Kidney tubule cell (primary cell): ENCODE data around the gene RAD51B.

ENCODE experiments used
- DNase-seq: peaks from one replicate; pipeline ENCODE4 v3.0.0-alpha.2; 2018; ENCODE audit warnings: low spot score

Gene RAD51B

DNA sequence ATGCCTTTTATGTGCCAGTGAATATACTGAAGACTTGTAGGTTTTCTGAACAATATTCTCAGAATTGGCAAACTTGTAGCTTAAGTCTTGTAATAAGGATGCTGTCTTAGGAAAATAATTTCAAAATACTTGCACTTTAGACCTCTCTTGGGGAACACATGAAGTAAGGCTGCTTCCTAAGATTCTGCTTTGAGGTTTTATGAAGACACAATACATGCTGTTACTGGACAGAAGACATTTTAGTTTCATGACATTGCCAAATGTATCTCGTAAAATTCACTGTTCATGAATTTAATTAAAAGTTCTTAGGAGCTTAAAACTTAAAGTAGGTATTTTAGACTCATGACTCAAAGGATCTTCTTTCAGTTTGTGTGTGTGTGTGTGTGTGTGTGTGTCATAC, 80.7 kb downstream of the RAD51B start:
- no peak for DNase-seq

DNA sequence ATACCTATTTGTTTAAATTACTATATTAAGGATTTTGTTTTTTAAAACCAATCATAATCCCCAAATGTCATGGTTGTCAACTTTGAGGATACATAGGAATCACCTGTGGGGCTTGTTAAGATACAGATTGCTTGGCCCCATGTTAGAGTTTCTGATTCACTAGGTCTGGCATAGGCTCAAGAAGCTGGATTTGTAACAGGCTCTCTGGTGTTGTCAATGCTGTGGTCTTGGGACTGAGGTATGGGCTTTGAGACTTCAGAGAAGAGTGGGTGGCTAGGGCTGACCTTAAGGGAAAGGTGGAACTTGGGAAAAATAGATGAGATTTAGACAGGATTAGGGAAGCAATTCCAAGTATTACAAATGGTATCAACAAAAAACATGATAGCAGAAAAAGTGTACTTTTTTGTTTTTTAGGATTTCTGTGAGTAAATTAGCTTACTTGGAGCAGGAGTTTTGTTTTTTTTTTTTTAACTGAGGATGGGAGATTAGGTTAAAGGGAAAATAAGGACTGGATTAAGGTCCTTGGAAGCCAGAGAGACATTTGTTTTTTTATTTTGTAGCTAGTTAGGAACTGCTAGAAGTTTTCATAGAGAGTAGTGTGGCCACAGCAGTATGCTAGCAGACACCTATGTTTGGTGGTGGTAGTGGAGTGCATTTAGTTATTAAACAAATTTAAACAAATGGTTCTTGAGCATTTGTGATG, 88.6 kb downstream of the RAD51B start:
- DNase-seq: no peak

DNA sequence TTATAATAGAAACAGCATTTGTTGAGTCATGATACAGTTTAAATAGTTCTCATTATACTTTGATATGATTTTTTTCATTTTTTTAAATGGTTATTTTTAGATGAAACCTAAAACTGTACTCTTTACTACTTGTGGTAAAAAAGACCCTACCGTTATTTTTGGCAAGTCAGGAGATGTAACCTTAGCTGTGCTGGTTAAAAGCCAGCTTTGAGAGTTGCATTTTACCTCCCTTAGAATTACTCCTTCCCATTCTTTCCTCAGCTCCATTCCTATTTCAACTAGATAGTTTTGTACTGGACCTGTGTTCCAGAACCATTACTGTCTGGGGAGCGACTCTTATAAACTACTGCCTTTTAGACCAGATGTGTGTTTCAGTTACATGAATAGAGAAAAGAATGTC, 92.0 kb downstream of the RAD51B start:
- DNase-seq: no peak

DNA sequence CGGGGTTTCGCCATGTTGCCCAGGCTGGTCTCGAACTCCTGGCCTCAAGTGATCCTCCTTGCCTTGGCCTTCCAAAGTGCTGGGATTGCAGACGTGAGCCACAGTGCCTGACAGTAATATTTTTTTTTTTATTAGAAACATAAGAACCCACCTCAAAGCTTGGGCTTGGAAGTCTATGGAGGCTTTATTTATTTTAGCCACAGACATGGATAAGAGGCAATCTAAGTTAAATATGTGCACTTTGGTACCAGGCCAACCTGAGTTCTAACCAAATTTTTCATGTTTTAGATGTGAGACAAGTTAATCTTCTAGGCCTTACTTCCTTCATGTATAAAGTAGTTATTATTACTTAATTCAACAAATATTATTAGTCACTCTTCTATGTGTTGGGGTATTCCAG, 96.9 kb downstream of the RAD51B start:
- DNase-seq: no peak

DNA sequence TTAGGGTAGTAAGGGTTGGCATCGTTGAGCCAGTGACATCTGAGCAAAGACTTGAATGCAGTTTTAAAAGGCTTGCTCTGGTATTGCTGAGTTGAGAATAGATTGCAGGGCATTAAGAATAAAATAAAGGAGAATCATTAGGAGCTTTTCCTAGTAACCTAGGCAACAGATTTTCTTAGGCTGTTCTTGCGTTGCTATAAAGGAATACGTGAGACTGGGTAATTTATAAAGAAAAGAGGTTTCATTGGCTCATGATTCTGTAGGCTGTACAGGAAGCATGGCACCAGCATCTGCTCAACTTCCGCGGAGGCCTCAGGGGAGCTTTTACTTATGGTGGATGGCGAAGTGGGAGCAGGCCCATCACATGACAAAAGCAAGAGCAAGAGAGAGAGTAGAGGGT, 97.4 kb downstream of the RAD51B start:
- no peak for DNase-seq

DNA sequence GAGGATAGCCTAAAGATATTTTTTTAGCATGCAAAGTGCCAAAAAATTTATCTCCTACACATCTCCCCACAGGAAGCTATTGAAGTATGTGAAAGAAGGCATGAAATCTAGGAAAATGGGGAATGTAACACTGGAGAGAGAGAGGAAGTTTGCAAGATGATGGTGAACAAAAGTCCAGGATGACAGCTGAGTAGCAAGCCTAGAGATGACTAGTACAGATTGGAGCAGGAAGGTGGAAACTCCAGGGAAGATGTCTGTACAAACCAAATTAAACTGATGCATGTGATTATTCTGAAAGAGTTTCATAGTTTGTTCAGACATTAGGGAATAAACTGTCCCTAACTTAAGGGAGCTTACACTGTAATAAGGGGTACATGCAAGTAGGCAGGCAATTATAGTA, 99.3 kb downstream of the RAD51B start:
- DNase-seq: no peak

DNA sequence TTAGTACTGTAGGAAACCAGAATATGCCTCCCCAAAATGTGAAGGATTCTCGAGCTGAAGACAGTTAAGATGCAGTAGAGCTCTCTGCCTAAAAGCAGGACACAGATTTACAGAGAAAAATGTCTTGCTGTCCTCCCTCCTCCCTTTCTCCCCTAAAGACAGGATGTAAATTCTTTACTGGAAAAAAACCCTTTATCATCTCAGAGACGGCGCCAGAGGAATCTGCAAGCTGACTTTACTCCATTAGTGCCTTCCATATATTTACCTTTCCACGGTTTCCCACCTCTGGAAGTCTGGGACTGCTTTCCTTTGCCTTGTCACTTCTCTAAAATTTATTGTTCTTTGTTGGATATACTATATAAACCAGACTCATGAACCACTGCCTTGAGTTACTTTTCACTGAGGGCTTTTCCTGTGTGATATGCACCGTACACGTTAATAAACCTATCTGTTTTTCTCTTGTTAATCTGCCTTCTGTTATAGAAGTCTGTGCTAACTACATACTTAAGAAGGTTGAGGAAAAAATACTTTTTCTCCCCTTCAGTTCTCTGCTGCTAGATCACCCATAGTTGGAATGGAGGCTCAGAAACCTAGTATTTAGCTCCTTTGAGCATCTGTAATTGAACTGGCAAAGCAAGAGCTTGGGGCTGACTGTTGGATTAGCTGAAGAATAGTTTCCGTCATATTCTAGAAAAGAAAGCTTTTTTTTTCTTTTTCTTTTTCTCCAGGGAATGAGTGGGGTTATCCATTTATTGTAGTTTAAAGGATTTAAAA, 99.9 kb downstream of the RAD51B start:
- DNase-seq: no peak

DNA sequence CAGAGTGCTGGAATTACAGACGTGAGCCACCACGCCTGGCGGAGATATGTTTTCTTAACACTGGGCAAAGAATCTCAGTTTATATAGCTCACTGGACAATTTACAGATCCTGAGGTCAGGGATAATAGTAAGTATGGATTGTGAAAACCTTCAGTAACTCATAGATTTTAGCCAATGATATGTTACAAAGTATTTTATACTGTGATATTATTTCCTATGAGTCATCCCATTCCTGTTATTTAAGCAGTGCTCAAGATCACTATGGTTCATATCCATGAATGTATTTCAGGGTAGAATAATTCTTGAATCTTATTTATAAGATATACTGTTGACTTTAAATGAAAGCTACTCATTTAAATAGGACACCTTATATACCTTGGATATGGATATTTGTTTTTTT, 107.2 kb downstream of the RAD51B start:
- DNase-seq: no peak

DNA sequence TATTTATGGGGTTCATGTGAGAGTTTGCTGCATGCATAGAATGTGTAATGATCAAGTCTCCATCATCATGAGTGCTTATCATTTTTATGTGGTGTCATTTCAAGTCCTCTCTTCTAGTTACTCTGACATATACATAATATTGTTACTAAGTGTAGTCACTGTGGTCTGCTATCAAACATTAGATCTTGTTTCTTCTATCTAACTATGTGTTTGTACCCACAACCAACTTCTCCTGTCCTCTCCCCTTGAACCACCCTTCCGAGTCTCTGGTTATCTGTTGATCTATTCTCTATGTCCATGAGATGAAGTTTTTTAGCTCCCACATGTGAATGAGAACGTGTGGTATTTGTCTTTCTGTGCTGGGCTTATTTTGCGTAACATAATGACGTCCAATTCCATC, 107.7 kb downstream of the RAD51B start:
- no peak for DNase-seq

DNA sequence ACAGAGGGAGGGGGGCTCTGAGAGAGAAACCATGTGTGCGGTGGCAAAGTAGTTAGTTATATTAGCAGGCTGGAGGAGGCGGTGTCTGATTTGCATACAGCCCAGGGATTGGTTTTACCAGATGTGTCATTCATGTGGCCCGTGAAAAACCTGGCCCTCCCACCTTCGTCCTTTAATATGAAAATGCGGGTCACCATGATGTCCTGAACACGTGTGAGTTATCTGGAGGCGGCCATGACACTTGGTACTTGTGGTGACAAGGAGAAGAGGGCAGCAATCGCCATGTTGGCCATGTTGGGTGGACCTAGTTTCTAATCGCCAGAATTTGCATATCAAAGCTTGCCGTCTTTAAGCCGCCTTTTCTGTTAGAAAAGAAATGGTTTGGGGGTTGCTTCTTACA, 108.8 kb downstream of the RAD51B start:
- DNase-seq: no peak

DNA sequence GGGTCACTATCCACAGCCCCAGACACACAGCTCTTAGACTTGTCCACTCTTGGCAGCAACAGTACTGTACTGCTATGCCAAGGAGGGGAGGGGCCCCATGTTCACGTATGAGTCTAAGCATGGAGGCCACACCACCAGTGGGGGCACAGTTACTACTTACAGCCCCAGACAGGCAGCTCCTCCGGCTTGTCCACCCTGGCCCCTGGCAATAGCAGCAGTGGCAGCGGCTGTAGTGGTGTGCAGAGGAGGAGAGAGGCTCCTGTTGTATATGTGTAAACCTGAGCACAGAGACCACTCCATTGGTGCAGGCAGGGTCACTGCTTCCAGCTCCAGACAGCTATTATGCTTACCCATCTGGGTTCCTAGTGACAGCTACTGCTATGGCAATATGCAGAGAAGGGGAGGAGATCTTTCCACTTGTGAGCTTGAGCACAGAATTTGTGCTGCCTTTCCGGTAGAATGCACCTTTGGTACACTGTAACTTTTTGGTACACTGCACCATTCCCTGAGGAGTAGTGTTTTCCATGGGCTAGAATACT, 113.2 kb downstream of the RAD51B start:
- no peak for DNase-seq

DNA sequence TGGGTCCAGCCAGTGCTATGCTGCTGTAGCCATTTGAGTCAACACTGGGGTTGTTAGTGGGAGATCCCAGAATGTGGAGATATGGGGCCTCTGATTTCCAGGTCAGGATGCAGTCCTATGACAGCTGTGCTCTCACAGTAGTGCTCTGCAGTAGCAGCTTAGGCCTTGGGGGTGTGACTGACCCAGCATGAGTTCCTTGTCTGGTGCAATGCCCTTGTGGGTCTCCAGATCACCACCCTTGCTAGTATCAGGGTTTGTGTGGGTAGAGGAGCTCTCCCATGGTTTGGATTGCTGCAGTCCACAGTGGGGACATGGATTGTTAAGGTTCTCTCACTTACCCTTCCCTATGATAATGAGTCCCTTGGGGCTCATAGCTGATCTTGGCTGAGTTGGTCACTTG, 113.7 kb downstream of the RAD51B start:
- no peak for DNase-seq

DNA sequence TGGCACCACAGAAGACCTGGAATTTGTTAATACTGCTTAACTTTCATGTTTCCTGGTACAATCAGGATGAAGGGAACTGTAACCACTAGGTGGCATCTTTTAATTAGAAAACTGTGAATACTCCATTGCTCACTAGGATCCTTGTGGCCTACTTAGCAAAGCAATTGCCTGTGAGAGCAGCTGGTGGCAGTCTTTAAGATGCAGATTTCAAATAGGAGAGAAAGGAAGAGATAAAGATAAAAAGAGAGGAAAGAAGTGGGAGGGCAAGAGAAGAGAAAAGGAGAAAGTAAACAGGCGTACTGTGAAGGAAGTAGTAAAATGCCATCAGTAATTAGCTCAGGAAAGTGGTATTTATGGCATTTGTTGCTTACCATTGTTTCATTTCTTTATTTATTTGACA, 114.5 kb downstream of the RAD51B start:
- DNase-seq: peak; percentile 84

DNA sequence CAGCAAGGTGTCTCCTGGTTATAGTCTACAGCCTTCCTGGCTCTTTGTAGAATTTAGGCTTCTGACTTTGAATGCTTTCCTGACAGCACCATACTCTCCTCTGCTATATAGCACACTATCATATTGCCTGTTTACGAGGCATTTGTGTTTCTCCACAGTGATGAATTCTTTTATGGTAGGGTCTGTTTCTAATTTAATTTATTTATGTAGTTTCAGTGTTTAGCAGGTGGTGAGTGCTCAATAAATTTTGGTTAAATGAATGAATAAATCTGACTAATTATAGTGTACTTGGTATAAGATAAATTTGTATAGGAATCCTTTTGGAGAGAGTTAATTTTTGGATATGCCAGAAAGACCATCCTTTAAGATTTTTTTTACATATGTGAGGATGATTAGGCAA, 115.3 kb downstream of the RAD51B start:
- DNase-seq: no peak

DNA sequence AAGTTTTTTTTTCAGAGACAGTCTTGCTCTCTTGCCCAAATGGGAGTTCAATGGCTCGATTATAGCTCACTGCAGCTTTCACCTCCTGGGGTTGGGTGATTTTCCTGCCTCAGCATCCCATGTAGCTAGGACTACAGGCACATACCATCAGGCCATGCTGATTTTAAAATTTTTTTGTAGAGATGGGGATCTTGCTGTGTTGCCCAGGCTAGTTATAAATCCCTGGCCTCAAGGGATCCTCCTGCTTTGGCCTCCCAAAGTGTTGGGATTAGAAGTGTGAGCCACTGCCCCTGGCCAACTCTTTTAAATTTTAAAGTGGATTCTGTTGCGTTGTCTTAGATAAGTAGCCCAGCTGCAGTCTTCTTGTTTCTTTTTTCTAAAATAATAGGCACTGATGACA, 115.8 kb downstream of the RAD51B start:
- DNase-seq: no peak

DNA sequence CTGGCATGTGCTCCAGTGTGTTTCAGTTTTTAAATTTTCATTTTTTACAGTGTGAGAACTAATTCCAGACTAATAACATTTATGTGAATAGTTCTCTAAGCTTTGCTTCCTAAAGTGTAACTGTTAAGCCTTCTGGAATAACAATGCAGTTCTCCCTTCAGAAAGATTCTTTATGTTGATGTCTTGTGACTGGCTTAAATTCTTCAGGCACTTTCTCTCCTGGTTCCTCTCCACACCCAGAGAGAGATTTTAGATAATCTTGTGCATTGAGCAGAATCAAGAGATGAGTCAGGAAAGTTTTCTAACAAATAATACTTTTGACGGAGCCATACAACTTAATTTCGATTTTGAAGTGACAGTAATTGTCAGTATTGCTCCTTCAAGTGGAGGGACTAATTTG, 118.5 kb downstream of the RAD51B start:
- DNase-seq: no peak

DNA sequence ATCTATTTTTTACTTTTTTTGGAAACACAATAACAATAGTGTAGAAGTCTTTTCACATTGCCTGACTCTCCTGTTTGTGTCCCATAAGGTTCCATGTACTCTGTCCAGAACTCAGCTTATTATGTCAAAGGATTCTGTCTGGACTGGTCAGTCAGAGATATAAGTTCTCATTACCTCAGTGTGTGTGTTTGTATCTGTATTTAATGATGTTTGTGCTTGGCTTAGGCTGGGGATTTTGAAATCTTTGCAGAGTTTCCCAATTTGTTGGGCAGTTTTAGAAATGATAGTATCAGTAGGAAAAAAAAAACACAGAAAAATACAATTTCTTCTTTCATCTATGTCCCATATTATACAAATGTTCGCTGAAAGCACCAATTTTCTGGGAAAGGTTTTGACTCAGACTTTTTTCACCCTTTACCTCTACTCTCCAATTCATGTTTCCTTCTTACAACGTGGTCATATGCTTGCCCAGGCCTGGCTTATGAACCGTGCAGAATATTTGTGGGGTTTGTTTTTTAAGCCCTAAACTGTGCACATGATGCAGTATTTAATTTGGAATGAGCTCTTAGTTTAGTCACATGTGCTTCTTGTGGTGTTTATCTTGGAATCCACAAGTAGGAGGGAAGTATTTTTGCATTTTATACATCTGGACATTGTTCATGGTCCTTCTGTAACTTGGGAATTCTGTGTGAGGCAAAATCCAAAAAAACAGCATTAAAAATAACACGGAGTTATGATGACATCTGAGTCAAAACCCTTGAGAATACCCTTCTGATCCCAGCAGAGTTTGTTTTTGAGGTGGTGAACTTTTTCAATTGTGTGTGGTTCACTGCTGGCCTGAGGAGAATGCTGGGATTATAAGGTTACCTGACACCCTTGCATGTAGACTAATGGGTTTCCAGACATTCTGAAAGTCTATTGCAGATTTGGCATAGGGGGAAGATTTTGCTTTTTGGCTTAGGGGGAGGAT, 121.2 kb downstream of the RAD51B start:
- peak; percentile 26 for DNase-seq

DNA sequence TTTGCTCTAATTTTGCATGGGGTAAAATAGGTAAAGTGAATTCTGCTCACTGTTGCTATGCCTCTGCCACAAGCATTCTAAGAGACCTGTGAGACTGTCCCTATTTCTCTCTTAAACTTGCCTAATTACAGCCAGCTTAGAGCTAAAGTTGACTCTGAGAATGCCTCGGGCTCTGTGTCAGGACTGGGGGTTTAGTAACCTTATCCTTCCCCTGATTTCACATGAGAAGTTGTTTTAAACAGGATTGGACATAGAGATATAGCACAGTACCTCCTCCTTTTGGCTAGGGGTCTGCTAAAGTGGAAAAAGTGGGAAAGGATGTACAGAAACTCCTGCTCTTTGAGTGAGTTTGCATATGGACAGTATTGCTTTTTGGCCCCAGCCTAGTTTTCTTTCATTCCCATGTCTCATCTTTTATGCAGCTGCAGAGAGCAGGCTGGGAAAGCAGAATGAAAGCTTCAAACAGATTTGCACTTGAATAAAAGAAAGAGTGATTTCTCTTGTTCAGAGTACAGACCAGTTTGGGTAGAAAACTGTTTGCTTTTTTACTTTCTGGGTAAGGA, 122.0 kb downstream of the RAD51B start:
- peak; percentile 3 for DNase-seq

DNA sequence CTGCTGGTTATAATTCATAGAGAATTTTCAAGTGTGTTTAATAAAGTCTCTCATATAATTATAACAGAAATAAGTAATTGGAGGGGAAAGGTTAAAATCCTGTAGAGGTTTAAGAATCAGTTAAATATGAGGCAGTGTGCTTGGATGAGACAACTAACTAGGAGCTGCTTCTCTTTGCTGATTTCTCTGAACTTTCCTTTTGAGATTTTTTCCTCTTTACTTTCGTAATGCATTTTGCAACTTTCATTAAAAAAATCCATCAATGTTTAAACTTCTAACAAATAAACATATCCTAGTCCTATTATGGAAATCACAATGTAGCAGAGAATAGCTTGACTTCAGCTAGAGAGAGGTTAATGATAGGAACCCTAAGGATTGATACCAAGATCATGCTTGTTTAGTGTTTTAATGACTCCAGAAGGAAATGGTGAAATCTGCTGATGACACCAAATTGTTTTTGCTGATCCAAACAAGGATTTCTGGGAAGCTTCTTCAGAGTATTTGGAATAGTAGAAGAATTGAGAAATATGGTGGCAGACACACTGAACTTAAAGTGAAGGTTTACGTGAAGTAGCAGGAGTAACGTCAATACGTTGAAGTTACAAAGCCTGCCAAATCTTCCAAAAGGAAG, 122.6 kb downstream of the RAD51B start:
- DNase-seq: no peak

DNA sequence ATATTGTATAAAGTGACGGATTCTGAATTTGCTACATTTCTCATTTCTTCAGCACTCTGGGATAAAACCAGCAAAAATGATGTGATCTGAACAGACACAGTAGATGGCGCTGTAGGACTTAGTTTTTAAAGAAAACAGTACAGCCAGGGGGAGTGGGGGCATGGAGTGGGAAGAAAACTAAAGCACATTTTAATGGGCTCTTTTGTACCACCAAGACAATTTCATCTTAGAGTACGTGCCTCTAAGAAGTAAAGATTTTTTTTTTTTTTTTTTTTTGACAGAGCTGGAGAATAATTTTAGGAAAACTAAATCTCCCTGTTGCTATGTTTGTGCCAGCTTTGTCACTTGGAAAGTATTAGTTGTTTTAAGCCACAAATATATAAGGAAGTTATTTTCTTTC, 124.4 kb downstream of the RAD51B start:
- peak; percentile 88 for DNase-seq

DNA sequence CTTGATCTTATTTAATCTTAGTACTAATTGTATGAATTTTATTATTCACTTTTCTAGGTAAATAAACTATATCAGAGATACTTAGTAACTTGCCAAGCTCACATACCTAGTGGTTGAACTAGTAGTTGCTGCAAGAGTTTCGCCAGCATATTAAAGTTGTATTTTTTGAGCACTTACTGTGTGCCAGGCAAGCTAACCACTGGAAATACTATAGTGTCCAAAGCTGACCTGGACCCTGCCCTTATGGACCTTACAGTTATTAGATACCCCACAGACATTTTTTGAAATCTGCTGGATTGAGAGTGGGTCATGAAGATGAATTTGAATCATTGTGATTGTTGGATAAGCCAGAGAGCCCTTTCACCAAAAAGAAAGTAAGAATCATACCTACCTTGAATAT, 125.0 kb downstream of the RAD51B start:
- DNase-seq: peak; percentile 34

DNA sequence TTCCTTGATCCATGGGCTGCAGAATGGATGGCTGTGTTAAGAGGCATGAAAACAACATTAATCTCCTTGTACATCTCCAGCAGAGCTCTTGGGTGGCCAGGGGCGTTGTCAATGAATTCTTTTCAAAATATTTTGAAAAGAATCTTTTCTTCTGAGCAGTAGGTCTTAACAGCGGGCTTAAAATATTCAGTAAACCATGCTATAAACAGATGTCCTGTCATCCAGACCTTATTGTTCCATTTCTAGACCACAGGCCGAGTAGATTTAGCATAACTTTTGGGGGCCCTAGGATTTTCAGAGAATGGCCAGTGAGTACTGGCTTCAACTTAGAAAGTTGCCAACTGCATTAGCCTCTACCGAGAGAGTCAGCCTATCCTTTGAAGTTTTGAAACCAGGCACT, 130.2 kb downstream of the RAD51B start:
- DNase-seq: no peak
